ENCODE data around the gene EXOC3. TPM values are rescaled to one million over a fixed set of nuclear protein-coding genes. Genes with fewer than 3 reads are reported as not detected.
A peak's percentile ranks its signal among the peaks of the same experiment; 100 is the strongest.

EXOC3 gene
- total and polyA plus RNA-seq, 10 of the 15 experiments (the other 5 are each of a cell fraction or from before 2014, with no cell fraction given): 1.6 to 53.0 (median 27.9) TPM

GRCh38 chr5:422323-423232, 20.4 kb upstream of the EXOC3 start:
- H3K4me1 ChIP-seq (ENCODE audit: control insufficient read depth, insufficient read depth, low read length): peaks cover 22% of the 10 kb centered on the region
- H3K27ac ChIP-seq (ENCODE audit: control insufficient read depth, insufficient read depth): no peak overlapping the region
- H3K79me2 ChIP-seq (ENCODE audit: control insufficient read depth, insufficient read depth, low read length): no peaks in the 10 kb centered on the region; the same call in none of the 2 replicates
- RAD21 ChIA-PET (ENCODE audit: unreplicated experiment): interaction anchor here (3.7 kb wide), 1 partner anchor 105 kb away, joined by 49 read pairs; no protein-coding TSS in a partner anchor
- DNase-seq (ENCODE audit: low read depth, low spot score): no peak
- intact Hi-C loops (cut with micrococcal nuclease; ENCODE audit: unreplicated experiment) (no loop called here), in situ Hi-C loops (cut with MboI) (no loop called here)
- WGBS (ENCODE audit: insufficient coverage, insufficient replicate concordance, low lambda C conversion rate, missing lambda C conversion rate): 85% methylated on average over 32 of the region's 32 CpGs
- FAIRE-seq: no peak
- no peak overlapping the region for H3K4me2 ChIP-seq (ENCODE audit: control insufficient read depth, insufficient read depth)
- no peak overlapping the region for H3K4me3 ChIP-seq
- POLR2A ChIA-PET: interaction anchor here (2.2 kb wide), 1 partner anchor 106 kb away, joined by 10 read pairs; no protein-coding TSS in a partner anchor
- no peak overlapping the region for H3K9ac ChIP-seq (ENCODE audit: control insufficient read depth, insufficient read depth, low read length)
- H2AFZ ChIP-seq (ENCODE audit: control insufficient read depth, low read depth, low read length): no peak overlapping the region
- SMC1A ChIA-PET (ENCODE audit: uncharacterized antibody, unreplicated experiment): interaction anchor here (0.7 to 3.7 kb wide), 3 partner anchors 16 to 106 kb away, joined by 3 to 18 read pairs (median 3); no protein-coding TSS in a partner anchor
- TF ChIP-seq CHD2 (IDR thresholded peaks at IDR 0.05; ENCODE audit: borderline replicate concordance, low read depth, low read length) (no peak), NBN (IDR thresholded peaks at IDR 0.05) (no peak), POLR2A (IDR thresholded peaks at IDR 0.05; ENCODE audit: low read depth, low read length) (peak; percentile 33; the same call in 1 of the 2 replicates), MLLT1 (IDR thresholded peaks at IDR 0.05) (0 out of 2 replicates have a peak, but pooled peaks have one; percentile 21)
- no TSS peak for BruUV-seq (replicated peaks)
- no peaks in the 10 kb centered on the region for H3K9me3 ChIP-seq (replicated peaks; ENCODE audit: control insufficient read depth, insufficient read depth, low read length)
- no peaks in the 10 kb centered on the region for H4K20me1 ChIP-seq (ENCODE audit: control insufficient read depth, insufficient read depth)
- no peak for ATAC-seq
- peaks cover 0 to 17% of the 10 kb centered on the region in 2 experiments; a peak in 3 of 4 replicates for H3K36me3 ChIP-seq (ENCODE audit: control insufficient read depth in 2 of 2, insufficient read depth in 2 of 2, low read length in 1 of 2)
- H3K27me3 ChIP-seq (replicated peaks in 1 of 2; ENCODE audit: control insufficient read depth in 2 of 2, insufficient read depth in 2 of 2, low read length in 1 of 2): no peaks in the 10 kb centered on the region
- CTCF ChIA-PET: interaction anchor here (0.6 to 0.9 kb wide), 2 partner anchors 15 to 24 kb away, joined by 3 read pairs; no protein-coding TSS in a partner anchor
